ENCODE measurements around the gene STK32C. TPM values are rescaled to one million over a fixed set of nuclear protein-coding genes. Genes with fewer than 3 reads are reported as not detected.

The STK32C gene
- polyA plus RNA-seq, 2 of the 4 experiments (the other 2 are of a cell fraction), result 29.9 to 43.6 TPM

DNA sequence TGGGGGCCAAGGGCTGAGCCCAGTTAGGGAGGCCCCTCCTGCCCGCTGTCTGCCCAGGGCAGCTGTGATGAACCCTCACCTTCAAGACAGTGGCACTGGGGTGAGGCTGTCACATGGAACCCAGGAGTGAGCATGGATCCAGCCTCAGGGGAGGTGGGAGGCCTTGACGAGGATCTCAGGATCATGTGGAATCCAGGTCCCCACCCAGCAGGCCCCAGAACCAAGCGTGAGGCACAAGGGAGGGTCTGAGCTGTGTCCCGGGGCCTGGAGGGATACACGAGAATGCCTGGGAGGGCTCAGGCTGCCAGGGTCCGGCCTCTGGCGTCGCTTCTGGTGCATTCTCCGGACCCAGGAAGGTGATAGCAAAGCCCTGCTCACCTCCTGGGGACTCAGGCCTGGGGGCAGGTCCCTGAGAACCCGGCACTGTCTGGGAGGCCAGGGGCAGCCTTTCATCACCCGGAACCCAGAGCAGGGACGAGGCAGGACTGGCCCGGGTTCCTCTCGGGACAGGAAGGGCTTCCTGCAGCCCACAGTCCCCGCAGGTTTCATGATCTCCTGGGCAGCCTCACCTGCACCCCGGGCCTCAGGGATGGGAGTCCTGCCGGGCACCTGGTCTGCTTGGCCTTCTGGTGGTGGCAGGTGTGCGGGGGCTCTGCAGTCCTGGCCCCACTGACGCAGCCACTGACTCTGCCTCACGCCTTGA is 103.5 kb downstream of the STK32C start:
- ChIA-PET POLR2A (no interaction called here), CTCF (interaction anchor here (1.1 kb wide), 1 partner anchor 13 kb away, joined by 3 read pairs; no protein-coding TSS in a partner anchor)
- 88% methylated on average over 10 of the region's 20 CpGs for WGBS (ENCODE audit: missing lambda C conversion rate)
- H3K27ac ChIP-seq, result no peak overlapping the region
- H3K4me2 ChIP-seq, result no peak overlapping the region
- peak in 1 of 2 experiments; percentile 1; a peak in 1 of 6 replicates for ATAC-seq
- no peak for FAIRE-seq
- no peak for TF ChIP-seq RNF2 (IDR thresholded peaks at IDR 0.05; ENCODE audit: borderline replicate concordance, low read depth)
- no peak for TF ChIP-seq CBX8 (IDR thresholded peaks at IDR 0.05)
- TF ChIP-seq, protein P1, sequence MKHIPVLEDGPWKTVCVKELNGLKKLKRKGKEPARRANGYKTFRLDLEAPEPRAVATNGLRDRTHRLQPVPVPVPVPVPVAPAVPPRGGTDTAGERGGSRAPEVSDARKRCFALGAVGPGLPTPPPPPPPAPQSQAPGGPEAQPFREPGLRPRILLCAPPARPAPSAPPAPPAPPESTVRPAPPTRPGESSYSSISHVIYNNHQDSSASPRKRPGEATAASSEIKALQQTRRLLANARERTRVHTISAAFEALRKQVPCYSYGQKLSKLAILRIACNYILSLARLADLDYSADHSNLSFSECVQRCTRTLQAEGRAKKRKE (CRISPR knock-in tag; IDR thresholded peaks at IDR 0.05; ENCODE audit: low read depth), result no peak
- TF ChIP-seq, protein P2, sequence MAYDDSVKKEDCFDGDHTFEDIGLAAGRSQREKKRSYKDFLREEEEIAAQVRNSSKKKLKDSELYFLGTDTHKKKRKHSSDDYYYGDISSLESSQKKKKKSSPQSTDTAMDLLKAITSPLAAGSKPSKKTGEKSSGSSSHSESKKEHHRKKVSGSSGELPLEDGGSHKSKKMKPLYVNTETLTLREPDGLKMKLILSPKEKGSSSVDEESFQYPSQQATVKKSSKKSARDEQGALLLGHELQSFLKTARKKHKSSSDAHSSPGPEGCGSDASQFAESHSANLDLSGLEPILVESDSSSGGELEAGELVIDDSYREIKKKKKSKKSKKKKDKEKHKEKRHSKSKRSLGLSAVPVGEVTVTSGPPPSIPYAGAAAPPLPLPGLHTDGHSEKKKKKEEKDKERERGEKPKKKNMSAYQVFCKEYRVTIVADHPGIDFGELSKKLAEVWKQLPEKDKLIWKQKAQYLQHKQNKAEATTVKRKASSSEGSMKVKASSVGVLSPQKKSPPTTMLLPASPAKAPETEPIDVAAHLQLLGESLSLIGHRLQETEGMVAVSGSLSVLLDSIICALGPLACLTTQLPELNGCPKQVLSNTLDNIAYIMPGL (CRISPR knock-in tag; IDR thresholded peaks at IDR 0.05; ENCODE audit: borderline replicate concordance), result no peak
- TF ChIP-seq, protein P3, sequence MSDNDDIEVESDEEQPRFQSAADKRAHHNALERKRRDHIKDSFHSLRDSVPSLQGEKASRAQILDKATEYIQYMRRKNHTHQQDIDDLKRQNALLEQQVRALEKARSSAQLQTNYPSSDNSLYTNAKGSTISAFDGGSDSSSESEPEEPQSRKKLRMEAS (IDR thresholded peaks at IDR 0.05), result no peak
- TF ChIP-seq CBX2 (IDR thresholded peaks at IDR 0.05; ENCODE audit: borderline replicate concordance, low read depth), result no peak
- TF ChIP-seq CHD2 (IDR thresholded peaks at IDR 0.05; ENCODE audit: low read length, partially characterized antibody), result no peak
- no peak for TF ChIP-seq TFCP2L1 (CRISPR knock-in tag; IDR thresholded peaks at IDR 0.05)
- no peak for TF ChIP-seq RARB (CRISPR knock-in tag; IDR thresholded peaks at IDR 0.05)
- no peaks in the 10 kb centered on the region for H3K9me3 ChIP-seq
- DNase-seq (ENCODE audit: low read depth in 1 of 2, low spot score in 1 of 2), result no peak
- H3K4me3 ChIP-seq, result no peak overlapping the region
- H3K4me1 ChIP-seq, result no peaks in the 10 kb centered on the region

DNA sequence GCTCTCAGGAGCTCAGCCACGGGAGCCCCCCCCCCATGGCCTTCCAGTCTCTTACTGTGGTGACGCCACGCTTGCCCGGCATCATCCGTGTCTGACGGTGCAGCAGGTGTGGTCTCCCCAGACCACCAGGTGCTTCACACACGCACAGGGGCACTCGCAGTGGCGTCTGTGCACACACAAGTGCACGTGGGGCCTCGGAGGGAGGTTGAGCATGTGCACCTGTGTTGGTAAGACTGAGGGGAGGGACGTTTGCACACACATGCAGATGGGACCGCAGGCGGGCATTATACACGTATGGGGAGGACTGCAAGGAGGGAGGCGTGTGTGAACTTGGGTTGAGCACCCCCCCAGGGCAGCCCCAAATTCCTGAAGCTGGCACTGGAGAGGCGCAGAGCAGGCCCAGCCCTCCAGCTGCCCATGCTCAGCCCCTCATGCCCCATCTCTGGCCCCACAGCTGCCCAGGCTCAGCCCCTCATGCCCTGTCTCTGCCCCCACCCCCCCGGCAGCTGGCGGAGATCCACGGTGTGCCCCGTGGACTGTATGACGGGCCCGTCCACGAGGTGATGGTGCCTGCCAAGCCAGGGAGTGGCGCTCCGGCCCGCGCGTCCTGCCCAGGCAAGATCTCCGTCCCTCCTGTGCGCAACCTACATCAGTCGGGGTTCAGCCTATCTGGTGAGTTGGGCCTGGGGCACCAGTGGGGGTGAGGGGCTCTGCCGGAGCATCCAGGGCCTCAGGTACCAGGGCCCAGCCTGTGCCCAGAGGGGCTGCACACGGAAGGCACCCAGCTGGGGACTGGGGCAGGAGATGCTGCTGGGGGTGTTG is 104.3 kb downstream of the STK32C start:
- POLR2A ChIA-PET, result no interaction called here

More for the DNA sequence above, 104.3 kb downstream of the STK32C start:
- H3K9me3 ChIP-seq, result no peaks in the 10 kb centered on the region
- DNase-seq (ENCODE audit: low read depth in 1 of 2, low spot score in 1 of 2), result no peak
- no peak for FAIRE-seq
- CTCF ChIA-PET, result interaction anchor here (1.2 kb wide), 1 partner anchor 10 kb away, joined by 4 read pairs; no protein-coding TSS in a partner anchor
- no peak for TF ChIP-seq RCOR1 (IDR thresholded peaks at IDR 0.05; ENCODE audit: low read depth, low read length)
- TF ChIP-seq EHMT2 (IDR thresholded peaks at IDR 0.05; ENCODE audit: low read depth), result no peak
- TF ChIP-seq, protein P1 (CRISPR knock-in tag; IDR thresholded peaks at IDR 0.05; ENCODE audit: low read depth), result no peak
- TF ChIP-seq KDM1A (IDR thresholded peaks at IDR 0.05; ENCODE audit: low read depth), result no peak
- TF ChIP-seq, protein P4, sequence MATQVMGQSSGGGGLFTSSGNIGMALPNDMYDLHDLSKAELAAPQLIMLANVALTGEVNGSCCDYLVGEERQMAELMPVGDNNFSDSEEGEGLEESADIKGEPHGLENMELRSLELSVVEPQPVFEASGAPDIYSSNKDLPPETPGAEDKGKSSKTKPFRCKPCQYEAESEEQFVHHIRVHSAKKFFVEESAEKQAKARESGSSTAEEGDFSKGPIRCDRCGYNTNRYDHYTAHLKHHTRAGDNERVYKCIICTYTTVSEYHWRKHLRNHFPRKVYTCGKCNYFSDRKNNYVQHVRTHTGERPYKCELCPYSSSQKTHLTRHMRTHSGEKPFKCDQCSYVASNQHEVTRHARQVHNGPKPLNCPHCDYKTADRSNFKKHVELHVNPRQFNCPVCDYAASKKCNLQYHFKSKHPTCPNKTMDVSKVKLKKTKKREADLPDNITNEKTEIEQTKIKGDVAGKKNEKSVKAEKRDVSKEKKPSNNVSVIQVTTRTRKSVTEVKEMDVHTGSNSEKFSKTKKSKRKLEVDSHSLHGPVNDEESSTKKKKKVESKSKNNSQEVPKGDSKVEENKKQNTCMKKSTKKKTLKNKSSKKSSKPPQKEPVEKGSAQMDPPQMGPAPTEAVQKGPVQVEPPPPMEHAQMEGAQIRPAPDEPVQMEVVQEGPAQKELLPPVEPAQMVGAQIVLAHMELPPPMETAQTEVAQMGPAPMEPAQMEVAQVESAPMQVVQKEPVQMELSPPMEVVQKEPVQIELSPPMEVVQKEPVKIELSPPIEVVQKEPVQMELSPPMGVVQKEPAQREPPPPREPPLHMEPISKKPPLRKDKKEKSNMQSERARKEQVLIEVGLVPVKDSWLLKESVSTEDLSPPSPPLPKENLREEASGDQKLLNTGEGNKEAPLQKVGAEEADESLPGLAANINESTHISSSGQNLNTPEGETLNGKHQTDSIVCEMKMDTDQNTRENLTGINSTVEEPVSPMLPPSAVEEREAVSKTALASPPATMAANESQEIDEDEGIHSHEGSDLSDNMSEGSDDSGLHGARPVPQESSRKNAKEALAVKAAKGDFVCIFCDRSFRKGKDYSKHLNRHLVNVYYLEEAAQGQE (IDR thresholded peaks at IDR 0.05), result no peak
- no peak for TF ChIP-seq JUNB (IDR thresholded peaks at IDR 0.05)
- no peak for TF ChIP-seq CBX2 (IDR thresholded peaks at IDR 0.05; ENCODE audit: borderline replicate concordance, low read depth)
- no peak for TF ChIP-seq TP53 (CRISPR knock-in tag; IDR thresholded peaks at IDR 0.05)
- no peak for TF ChIP-seq MAFK (IDR thresholded peaks at IDR 0.05; ENCODE audit: partially characterized antibody)
- TF ChIP-seq RFX5 (IDR thresholded peaks at IDR 0.05), result no peak
- TF ChIP-seq, protein P5, sequence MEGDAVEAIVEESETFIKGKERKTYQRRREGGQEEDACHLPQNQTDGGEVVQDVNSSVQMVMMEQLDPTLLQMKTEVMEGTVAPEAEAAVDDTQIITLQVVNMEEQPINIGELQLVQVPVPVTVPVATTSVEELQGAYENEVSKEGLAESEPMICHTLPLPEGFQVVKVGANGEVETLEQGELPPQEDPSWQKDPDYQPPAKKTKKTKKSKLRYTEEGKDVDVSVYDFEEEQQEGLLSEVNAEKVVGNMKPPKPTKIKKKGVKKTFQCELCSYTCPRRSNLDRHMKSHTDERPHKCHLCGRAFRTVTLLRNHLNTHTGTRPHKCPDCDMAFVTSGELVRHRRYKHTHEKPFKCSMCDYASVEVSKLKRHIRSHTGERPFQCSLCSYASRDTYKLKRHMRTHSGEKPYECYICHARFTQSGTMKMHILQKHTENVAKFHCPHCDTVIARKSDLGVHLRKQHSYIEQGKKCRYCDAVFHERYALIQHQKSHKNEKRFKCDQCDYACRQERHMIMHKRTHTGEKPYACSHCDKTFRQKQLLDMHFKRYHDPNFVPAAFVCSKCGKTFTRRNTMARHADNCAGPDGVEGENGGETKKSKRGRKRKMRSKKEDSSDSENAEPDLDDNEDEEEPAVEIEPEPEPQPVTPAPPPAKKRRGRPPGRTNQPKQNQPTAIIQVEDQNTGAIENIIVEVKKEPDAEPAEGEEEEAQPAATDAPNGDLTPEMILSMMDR (IDR thresholded peaks at IDR 0.05), result no peak
- ATAC-seq, result no peak
- H3K4me3 ChIP-seq, result no peak overlapping the region
- H3K4me1 ChIP-seq, result no peaks in the 10 kb centered on the region
- 85% methylated on average over 16 of the region's 34 CpGs for WGBS (ENCODE audit: missing lambda C conversion rate)
- H3K27ac ChIP-seq, result no peak overlapping the region
- no peak overlapping the region for H3K4me2 ChIP-seq

All from A549 (cell line).